GM19438 (cell line): Measurements from ENCODE around the gene RNF113A.
"Not testable (repeated sequence)": the region's sequence is repeated elsewhere in the genome, so short reads cannot be mapped to it uniquely, and the experiment has no call there.

Experiments
- ATAC-seq: cut with Tn5 transposase; IDR thresholded peaks from one replicate; pipeline ENCODE4 v1.9.1; 2021; ENCODE audit warnings: low read depth; ENCODE audit not compliant: unreplicated experiment

Gene RNF113A

DNA sequence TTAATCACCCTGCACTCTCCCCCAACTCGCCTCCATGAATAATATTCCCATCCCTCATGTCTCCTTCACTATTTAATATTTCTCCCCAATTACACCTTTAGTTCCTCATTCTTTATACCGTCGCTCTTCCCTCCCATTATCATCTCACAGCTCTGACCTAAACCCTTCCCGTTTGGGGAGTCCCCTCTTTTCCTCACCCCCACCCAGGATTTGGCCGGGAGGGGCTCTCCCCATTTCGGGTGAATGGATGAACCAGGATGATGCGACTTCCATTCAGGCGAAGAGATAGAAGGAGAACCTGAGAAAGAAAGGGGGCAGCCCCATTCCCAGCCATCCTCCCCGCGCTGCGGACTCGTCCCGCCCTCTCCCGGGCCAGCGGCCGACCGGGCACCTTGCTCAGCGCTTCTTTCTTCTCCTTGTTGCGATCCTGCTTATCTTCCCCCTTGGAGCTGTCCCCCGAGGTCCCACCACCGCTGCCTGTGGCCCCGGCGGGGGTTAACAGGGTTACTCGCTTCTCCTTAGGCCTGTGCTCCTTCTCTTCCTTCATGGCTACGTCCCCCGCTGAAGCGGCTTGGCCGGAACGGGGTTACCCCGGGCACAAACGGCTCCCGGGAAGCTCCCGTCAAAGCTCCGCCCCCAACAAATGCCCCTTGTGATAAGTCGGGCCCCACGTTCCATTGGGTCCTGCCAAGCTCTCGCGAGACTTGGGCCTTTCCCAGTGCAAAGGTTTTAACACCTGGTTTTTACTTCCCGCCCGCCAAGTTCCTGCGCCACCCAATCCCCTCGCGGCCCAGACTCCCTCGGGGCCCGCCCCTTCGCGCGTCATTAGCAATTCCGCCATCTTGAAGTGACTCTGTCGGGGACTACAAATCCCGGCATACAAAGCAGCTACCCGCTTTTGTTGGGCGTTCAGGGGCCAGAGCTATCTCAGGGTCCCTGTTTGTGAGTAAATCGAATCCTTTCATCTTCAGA lies 18.9 kb downstream of the RNF113A start, which contains the start of gene UPF3B:
TSS of gene UPF3B (minus strand) at position 582 of the 972 bp plus-strand sequence. CDS start at position 547, 35 bp downstream.
- ATAC-seq = peak; percentile 96

DNA sequence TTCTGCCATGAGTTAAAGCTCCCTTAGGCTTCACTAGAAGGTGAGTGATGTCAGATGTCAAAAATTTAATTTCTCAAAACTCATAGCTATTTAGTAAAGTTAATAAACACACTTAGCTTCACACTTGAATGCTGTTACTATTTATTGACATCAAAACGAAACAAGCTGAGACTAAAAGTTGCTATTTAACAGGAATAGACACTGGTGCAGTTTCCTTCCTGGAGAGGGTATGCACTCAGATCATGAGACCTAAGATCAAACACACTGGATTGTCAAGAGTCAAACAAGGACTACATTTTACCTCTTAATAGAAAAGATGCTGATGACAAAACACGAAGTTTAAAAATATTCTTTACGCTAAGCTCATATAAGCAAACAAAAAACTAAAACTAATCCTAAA lies 37.6 kb downstream of the RNF113A start:
- no peak for ATAC-seq

DNA sequence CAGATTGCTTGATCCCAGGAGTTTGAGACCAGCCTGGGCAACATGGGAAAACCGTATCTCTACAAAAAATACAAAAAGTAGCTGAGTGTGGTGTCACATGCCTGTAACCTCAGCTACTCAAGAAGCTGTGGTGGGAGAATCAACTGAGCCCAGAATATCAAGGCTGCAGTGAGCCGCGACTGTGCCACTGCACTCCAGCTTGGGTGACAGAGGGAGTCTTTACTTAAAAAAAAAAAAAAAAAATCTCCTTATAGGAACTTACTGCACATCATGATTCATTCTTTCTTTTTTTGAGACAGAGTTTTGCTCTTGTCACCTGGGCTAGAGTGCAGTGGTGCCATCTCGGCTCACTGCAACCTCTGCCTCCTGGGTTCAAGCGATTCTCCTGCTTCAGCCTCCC lies 43.1 kb downstream of the RNF113A start:
- no peak for ATAC-seq

DNA sequence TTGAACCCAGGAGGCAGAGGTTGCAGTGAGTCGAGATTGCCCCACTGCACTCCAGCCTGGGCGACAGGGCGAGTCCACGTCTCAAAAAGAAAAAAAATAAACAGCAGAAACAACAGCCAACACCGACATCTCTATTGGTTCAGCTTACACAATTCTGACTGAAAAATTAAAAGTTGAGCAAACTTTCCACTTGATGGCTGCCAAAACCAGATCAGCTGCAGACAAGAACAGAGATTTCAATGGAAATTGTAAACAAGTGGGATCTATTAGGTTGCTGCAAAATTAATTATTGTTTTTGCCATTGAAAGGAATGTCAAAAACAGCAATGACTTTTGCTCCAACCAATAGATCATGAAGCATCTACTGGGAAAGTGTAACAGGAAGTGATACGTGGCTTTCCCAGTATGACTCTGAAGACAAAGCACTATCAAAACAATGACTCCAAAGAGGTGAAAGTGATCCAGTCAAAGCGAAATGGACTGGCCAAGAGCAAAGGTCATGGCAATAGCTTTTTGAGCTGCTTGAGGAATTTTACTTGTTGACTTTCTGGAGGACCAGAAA lies 45.1 kb downstream of the RNF113A start:
- no peak for ATAC-seq

DNA sequence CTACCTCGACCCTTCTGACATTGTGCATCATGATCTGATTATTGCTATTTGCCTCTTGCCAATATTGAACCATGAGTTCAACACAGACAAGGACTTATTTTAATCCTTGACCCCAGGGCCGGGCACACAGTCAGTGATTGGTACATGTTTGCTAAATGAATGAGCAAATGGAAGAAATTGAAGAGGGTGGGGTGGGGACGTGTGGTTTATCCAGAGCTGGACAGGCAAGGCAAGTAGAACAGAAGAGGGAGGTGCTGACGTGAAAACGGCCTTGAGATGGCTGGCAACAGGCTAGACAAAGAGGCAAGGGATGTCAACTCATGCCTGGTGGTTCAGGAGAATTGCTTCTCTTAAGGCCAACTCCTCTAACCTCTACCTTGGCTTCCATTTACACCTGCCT lies 47.3 kb downstream of the RNF113A start:
- ATAC-seq = not testable (repeated sequence)

DNA sequence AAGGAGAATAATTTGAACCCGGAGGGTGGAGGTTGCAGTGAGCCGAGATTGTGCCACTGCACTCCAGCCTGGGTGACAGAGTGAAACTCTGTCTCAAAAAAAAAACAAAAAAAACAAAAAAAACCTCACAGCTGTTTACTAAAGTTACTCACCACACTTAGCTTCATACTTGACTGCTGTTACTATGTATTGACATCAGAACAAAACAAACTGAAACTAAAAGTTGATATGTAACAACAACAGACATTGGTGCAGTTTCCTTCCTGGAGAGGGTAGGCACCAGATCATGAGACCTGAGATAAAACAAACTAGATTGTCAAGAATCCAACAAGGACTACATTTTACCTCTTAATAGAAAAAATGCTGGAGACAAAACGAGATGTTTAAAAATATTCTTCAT lies 49.8 kb downstream of the RNF113A start:
- peak; percentile 99 for ATAC-seq
